HCT116 (cell line): ENCODE data around the gene MME. TPM values are rescaled to one million over a fixed set of nuclear protein-coding genes. Genes with fewer than 3 reads are reported as not detected.

Experiments
- ATAC-seq: fragments of 200-7000 bp; cut with Tn5 transposase; 2 replicates; pipeline ENCODE4 v1.9.1; 2020; ENCODE audit warnings: mild to moderate bottlenecking, moderate library complexity
- BruUV-seq: library from RNA; stranded (reverse); fragments of 400-500 nt; replicated peaks from 2 replicates; lab custom pipeline; 2021; lab: Mats Ljungman, UMichigan
- CTCF ChIA-PET: fragments of 300-600 bp; sonication (Branson Sonifier 250); formaldehyde crosslinking; loops from one replicate; lab custom pipeline; 2021; ENCODE audit warnings: antibody characterized with exemption; lab: Charles Lee
- POLR2A ChIA-PET: fragments of 300-600, 350-600 bp; sonication (Branson Sonifier 250); formaldehyde crosslinking; loops from one replicate; lab custom pipeline; 2021; ENCODE audit warnings: antibody characterized with exemption; lab: Charles Lee
- RAD21 ChIA-PET, 2 experiments: fragments of 300-600 bp; sonication (Branson Sonifier 250); formaldehyde crosslinking; loops; one replicate each; lab custom pipeline; 2023; ENCODE audit warnings: low total read pairs in 2 of 2; ENCODE audit not compliant: uncharacterized antibody in 2 of 2, unreplicated experiment in 2 of 2, low non-redundant PET in 1 of 2; lab: Charles Lee
- DNase-seq: peaks from one replicate; pipeline ENCODE4 v3.0.0-alpha.2; 2010; ENCODE audit warnings: low read depth, low spot score
- H2AFZ ChIP-seq: fragments of 200-600 bp; shearing (Covaris generic), sonication (generic); 2 replicates; pipeline ENCODE4 v1.6.1; 2017; ENCODE audit warnings: low read depth, mixed run types, mixed read lengths, antibody characterized with exemption, low read length; ENCODE audit not compliant: poor library complexity, severe bottlenecking
- H3K27ac ChIP-seq: 2 replicates; pipeline ENCODE4 v1.5.1; 2012; ENCODE audit warnings: low read depth, low read length
- H3K27me3 ChIP-seq: fragments of 200-600 bp; sonication (generic); 2 replicates; pipeline ENCODE4 v1.6.1; 2016; ENCODE audit warnings: mixed run types, low read length, mixed read lengths; ENCODE audit not compliant: insufficient read depth
- H3K36me3 ChIP-seq, 2 experiments: fragments of 200-500 bp in 1 of 2; fragments of 200-600 bp in 1 of 2; sonication (Bioruptor generic) in 1 of 2; sonication (generic) in 1 of 2; 2 replicates each; pipeline versions ENCODE4 v1.5.1 to v1.6.1; 2014 to 2016; ENCODE audit warnings: low read length in 2 of 2, inconsistent platforms in 1 of 2, mixed read lengths in 1 of 2, mixed run types in 1 of 2; ENCODE audit not compliant: insufficient read depth in 2 of 2, control insufficient read depth in 1 of 2
- H3K4me1 ChIP-seq, 2 experiments: fragments of 200-600 bp in 1 of 2; sonication (generic) in 1 of 2; 2 replicates each; pipeline versions ENCODE4 v1.5.1 to v1.6.1; 2012 to 2017; ENCODE audit warnings: low read length in 2 of 2, inconsistent platforms in 1 of 2, mild to moderate bottlenecking in 1 of 2, mixed read lengths in 1 of 2, mixed run types in 1 of 2, moderate library complexity in 1 of 2; ENCODE audit not compliant: insufficient read depth in 2 of 2, control insufficient read depth in 1 of 2
- H3K4me2 ChIP-seq: fragments of 200-600 bp; sonication (generic); 2 replicates; pipeline ENCODE4 v1.6.1; 2017; ENCODE audit warnings: mixed run types, low read length, mixed read lengths
- H3K4me3 ChIP-seq, 2 experiments: fragments of 200-600 bp in 1 of 2; sonication (generic) in 1 of 2; replicated peaks in 1 of 2; 2 replicates each; pipeline ENCODE4 v1.5.1; 2011 to 2016; ENCODE audit warnings: low read length in 2 of 2, control low read depth in 1 of 2, low read depth in 1 of 2, mild to moderate bottlenecking in 1 of 2, mixed read lengths in 1 of 2, mixed run types in 1 of 2
- H3K79me2 ChIP-seq: fragments of 200-600 bp; sonication (generic); 2 replicates; pipeline ENCODE4 v1.6.1; 2017; ENCODE audit warnings: mild to moderate bottlenecking, mixed run types, low read length, moderate library complexity, mixed read lengths; ENCODE audit not compliant: insufficient read depth
- H3K9ac ChIP-seq: fragments of 200-600 bp; sonication (generic); 2 replicates; pipeline ENCODE4 v1.6.1; 2016; ENCODE audit warnings: low read length, mixed read lengths
- H3K9me2 ChIP-seq: fragments of 200-600 bp; sonication (generic), shearing (Covaris generic); 2 replicates; pipeline ENCODE4 v1.6.1; 2017; ENCODE audit warnings: mixed run types, mild to moderate bottlenecking, moderate library complexity; ENCODE audit not compliant: insufficient read depth
- H3K9me3 ChIP-seq, 2 experiments: fragments of 200-500 bp in 1 of 2; fragments of 200-600 bp in 1 of 2; sonication (Bioruptor generic) in 1 of 2; sonication (generic) in 1 of 2; 2 replicates each; pipeline ENCODE4 v1.6.1; 2014 to 2017; ENCODE audit warnings: low read length in 2 of 2, mixed read lengths in 2 of 2, inconsistent platforms in 1 of 2, low read depth in 1 of 2, mild to moderate bottlenecking in 1 of 2, mixed run types in 1 of 2, moderate library complexity in 1 of 2; ENCODE audit not compliant: control insufficient read depth in 1 of 2, insufficient read depth in 1 of 2
- H4K20me1 ChIP-seq: fragments of 200-600 bp; sonication (generic), shearing (Covaris generic); 2 replicates; pipeline ENCODE4 v1.6.1; 2017; ENCODE audit warnings: mixed run types, mild to moderate bottlenecking, moderate library complexity; ENCODE audit not compliant: insufficient read depth
- CTCF ChIP-seq, 3 experiments: fragments of 200-600 bp in 1 of 3; sonication (generic) in 1 of 3; IDR thresholded peaks in 2 of 3; conservative IDR thresholded peaks in 1 of 3; 2 replicates each; pipeline ENCODE4 v1.5.1; 2012 to 2017; ENCODE audit warnings: low read depth in 2 of 3, low read length in 2 of 3, antibody characterized with exemption in 1 of 3, borderline replicate concordance in 1 of 3, control low read depth in 1 of 3, mild to moderate bottlenecking in 1 of 3, mixed read lengths in 1 of 3, mixed run types in 1 of 3, moderate library complexity in 1 of 3; ENCODE audit not compliant: insufficient read depth in 1 of 3
- EGR1 ChIP-seq: IDR thresholded peaks from 2 replicates; pipeline ENCODE4 v1.6.1; 2012; ENCODE audit warnings: low read depth
- EZH2 ChIP-seq: fragments of 200-600 bp; sonication (generic); IDR thresholded peaks from 2 replicates; pipeline ENCODE4 v1.6.1; 2017; ENCODE audit warnings: antibody characterized with exemption, mixed run types
- REST ChIP-seq: IDR thresholded peaks from 2 replicates; pipeline ENCODE4 v1.6.1; 2012; ENCODE audit warnings: low read depth
- intact Hi-C: fragments of 100-400 bp; cut with micrococcal nuclease; formaldehyde crosslinking; loops from 2 replicates; pipeline ENCODE4 v1.10.0; 2022
- total RNA-seq: library from RNA; stranded (reverse); gene quantifications from one replicate; pipeline ENCODE4 v1.2.1, GENCODE V29; 2021; ENCODE audit not compliant: unreplicated experiment

The MME gene
- total RNA-seq, 1 experiment from 2014 or later: 0.34 TPM

DNA sequence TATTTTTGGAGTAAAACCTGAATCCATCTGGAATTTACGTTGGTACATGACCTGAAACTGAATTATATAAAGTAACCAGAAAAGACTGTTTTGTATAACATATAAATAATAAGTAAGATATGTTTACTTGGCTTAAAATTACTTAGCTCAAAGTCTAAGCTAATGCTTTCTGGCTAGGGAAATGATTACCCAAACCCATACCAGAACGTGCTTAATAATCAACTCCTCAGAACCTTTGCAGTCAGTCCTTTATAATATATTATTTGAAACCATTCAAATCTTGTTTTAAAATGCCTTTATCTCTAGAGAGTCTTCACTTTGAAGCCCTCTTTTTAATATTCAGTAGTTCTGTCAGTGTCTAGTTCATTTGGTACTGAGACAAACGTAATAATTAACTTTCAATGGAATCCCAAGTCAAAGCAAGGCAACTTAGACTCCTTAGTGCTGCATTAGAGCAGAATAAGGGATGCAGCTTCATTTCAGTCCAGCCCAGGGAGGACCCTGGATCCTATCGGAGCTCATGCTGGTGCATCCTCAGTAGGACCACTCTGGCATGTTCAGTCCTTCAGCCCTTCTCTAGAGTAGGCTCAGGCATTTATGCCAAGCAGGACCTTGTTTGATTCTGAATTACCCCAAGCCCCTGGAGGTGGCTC is 81.6 kb downstream of the MME start:
- Histone ChIP-seq H3K9me3 (no peaks in the 10 kb centered on the region), H3K27me3 (no peaks in the 10 kb centered on the region), H3K79me2 (no peaks in the 10 kb centered on the region), H3K9ac (no peak overlapping the region), H4K20me1 (no peaks in the 10 kb centered on the region), H2AFZ (no peak overlapping the region), H3K4me3 (no peak overlapping the region), H3K9me2 (no peaks in the 10 kb centered on the region), H3K4me1 (no peaks in the 10 kb centered on the region), H3K36me3 (no peaks in the 10 kb centered on the region), H3K27ac (no peak overlapping the region), H3K4me2 (no peak overlapping the region)
- RAD21 ChIA-PET: no interaction called here
- no TSS peak for BruUV-seq
- ATAC-seq (no peak), DNase-seq (no peak)
- POLR2A ChIA-PET: no interaction called here
- intact Hi-C loops: no loop called here
- no peak for TF ChIP-seq CTCF (IDR thresholded peaks at IDR 0.05 in 2 of 3, conservative IDR thresholded peaks at IDR 0.05 in 1 of 3; ENCODE audit: borderline replicate concordance in 1 of 3, insufficient read depth in 1 of 3, low read depth in 2 of 3, low read length in 2 of 3)
- no peak for TF ChIP-seq REST
- TF ChIP-seq EGR1: no peak
- TF ChIP-seq EZH2: no peak
- CTCF ChIA-PET: no interaction called here
